Measurements from ENCODE around the gene LEO1.

The LEO1 gene

DNA sequence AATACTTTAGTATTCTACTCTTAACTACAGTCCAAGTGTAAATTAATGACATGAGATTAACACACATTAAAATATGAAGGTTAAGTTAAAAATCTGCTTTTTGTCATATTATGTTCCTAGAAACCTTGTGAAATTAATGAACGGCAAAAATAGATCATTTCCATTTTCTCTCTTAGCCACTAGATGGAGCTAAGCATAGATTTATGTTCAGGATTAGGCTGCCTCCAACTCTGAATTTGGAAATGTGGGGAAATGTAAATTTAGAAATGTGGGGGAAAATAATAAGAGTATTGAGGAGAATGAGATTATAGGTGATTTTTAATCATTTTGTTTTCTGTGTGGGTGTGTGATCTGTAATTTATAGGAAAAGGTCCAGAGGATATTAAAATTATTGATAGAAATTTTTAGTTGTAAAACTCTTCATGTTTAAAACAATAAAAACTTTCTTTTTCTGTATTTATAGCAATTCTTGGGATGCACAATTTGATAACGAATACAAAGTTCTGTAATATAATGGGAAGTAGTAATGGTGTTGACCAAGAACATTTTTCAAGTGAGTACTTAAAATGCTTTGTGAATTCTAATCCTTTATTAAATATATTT is 82.9 kb downstream of the LEO1 start:
- Histone ChIP-seq H3K79me2 (ENCODE audit: control insufficient read depth, insufficient read depth, low read length, unreplicated experiment) (peaks cover 26% of the 10 kb centered on the region), H3K4me3 (ENCODE audit: low read depth, low read length) (no peak overlapping the region), H2AFZ (ENCODE audit: low read length, unreplicated experiment) (no peak overlapping the region), H3K27me3 (ENCODE audit: insufficient read depth, low read length) (no peaks in the 10 kb centered on the region), H3K4me1 (ENCODE audit: control insufficient read depth, insufficient read depth, low read length, unreplicated experiment) (peaks cover 24% of the 10 kb centered on the region), H3K36me3 (ENCODE audit: insufficient read depth, low read length) (peaks cover 19% of the 10 kb centered on the region; the same call in 1 of the 2 replicates), H3K27ac (ENCODE audit: low read depth, low read length) (peak overlapping the region; percentile 27)

Data from ACC112 (cell line).